Measurements from ENCODE around the gene SGSM1.

Gene SGSM1

DNA sequence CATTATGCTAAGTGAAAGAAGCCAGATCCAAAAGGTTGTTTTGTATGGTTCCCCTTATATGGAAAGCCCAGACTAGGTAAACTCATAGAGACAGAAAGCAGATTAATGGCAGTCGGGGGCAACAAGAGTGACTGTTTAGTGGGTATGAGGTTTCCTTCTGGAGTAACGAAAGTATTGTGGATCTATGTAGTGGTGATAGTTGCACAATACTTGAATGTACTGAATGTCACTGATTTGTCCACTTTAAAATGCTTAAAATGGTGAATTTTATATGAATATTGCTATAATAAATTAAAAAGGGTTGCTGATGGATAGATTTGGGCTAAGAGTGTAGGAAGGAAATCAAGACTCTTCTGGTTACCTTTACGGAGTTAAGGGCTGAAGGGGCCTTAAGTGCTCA lies 10.0 kb upstream of the SGSM1 start:
- Mint-ChIP-seq H3K9me3 (no peaks in the 10 kb centered on the region), H3K27me3 (no peaks in the 10 kb centered on the region), H3K27ac (no peak overlapping the region), H3K4me1 (no peaks in the 10 kb centered on the region), H3K4me3 (no peak overlapping the region)
- DNase-seq (no peak), ATAC-seq (no peak)

DNA sequence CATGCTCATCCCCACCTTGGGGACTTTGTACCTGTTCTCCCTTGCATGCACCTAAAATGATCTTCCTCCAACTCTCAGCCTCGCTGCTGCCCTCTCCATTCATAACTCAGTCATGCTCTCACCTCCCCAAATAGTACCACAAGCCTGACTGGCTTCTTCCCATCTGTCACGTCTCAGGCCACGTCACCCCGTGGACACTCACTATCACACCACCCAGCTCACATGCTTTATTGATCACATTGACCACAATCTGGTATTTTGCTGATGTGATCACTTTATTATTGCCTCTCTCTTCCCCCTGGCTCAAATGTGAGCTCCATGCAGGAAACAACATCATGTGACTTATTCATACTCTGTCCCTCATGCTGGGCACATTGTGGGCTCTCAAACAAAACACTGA lies 9.2 kb upstream of the SGSM1 start:
- Mint-ChIP-seq H3K27me3 (no peaks in the 10 kb centered on the region), H3K4me3 (no peak overlapping the region), H3K4me1 (no peaks in the 10 kb centered on the region), H3K9me3 (no peaks in the 10 kb centered on the region), H3K27ac (no peak overlapping the region)
- DNase-seq = no peak
- no peak for ATAC-seq

DNA sequence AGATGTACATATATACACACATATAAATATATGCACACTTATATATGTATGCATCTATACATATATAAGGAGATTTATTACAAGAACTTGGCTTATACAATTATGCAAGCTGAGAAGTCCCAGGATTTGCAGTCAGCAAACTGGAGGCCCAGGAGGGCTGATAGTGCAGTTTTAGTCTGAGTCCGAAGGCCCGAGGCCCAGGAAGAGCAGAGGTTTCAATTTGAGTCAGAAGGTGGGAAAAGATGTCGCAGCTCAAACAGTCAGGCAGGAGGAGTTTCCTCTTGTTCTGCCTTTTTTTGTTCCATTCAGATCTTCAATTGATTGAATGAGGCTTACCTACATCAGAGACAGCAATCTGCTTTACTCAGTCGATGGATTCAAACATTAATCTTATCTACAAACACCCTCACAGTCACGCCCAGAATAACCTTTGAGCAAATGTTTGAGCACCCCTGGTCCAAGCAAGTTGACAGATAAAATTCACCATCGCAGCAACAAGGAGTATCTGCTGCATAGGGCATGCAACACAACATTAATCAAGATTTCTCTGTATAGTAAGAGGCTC lies 4.0 kb upstream of the SGSM1 start:
- DNase-seq (no peak), ATAC-seq (no peak)
- no peak overlapping the region for H3K27ac Mint-ChIP-seq
- H3K9me3 Mint-ChIP-seq = no peaks in the 10 kb centered on the region
- no peak overlapping the region for H3K4me3 Mint-ChIP-seq
- H3K4me1 Mint-ChIP-seq = peaks cover 8% of the 10 kb centered on the region
- no peaks in the 10 kb centered on the region for H3K27me3 Mint-ChIP-seq

DNA sequence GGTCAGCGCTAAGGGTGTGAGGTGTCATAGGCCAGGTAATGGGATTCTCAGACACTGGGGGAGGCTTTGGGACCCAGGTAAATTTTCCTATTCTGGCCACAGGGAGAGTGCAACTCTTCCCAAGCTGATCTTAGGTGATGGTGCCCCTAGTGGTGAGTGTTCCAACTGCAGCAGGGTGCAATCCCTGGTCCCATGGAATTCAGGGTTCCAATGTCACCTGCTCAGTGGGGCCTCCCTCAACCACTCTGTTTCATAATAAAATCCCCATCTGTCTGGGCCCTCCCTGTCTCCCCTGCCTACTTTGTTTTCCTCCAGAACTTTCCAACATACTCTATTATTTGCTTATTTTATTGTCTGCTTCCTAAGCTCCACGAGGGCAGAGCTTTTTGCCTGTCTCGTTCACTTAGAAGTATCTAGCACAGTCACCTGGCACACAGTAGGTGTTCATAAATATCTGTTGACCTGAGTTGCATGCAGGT lies 2.9 kb upstream of the SGSM1 start:
- Mint-ChIP-seq H3K4me1 (peaks cover 8% of the 10 kb centered on the region), H3K27ac (no peak overlapping the region), H3K9me3 (no peaks in the 10 kb centered on the region), H3K27me3 (no peaks in the 10 kb centered on the region), H3K4me3 (no peak overlapping the region)
- ATAC-seq (no peak), DNase-seq (peak; percentile 21 to 36)

DNA sequence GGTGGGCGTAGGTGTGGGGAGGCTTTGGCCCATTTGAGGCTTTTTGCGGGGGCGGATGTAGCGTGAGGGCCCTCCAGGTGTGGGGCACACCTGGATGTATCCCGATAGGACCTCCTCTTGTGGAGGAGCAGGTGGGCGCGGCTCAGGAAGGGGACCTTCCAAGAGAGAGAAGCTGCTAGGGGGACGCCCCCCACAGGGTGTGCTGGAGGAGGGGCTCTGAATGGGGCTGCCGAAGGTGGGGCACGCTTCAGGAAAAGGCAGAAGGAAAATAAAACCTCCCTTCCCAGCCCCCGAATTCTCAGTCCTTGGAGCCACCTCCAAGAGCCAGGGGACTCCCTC lies 621 bp downstream of the SGSM1 start:
- ATAC-seq (no peak), DNase-seq (no peak)
- H3K4me3 Mint-ChIP-seq = peak overlapping the region in 1 of 2 donors; percentile 23
- no peaks in the 10 kb centered on the region for H3K9me3 Mint-ChIP-seq
- H3K27ac Mint-ChIP-seq = no peak overlapping the region
- peaks cover 12% of the 10 kb centered on the region for H3K27me3 Mint-ChIP-seq
- peaks cover 13% of the 10 kb centered on the region for H3K4me1 Mint-ChIP-seq

DNA sequence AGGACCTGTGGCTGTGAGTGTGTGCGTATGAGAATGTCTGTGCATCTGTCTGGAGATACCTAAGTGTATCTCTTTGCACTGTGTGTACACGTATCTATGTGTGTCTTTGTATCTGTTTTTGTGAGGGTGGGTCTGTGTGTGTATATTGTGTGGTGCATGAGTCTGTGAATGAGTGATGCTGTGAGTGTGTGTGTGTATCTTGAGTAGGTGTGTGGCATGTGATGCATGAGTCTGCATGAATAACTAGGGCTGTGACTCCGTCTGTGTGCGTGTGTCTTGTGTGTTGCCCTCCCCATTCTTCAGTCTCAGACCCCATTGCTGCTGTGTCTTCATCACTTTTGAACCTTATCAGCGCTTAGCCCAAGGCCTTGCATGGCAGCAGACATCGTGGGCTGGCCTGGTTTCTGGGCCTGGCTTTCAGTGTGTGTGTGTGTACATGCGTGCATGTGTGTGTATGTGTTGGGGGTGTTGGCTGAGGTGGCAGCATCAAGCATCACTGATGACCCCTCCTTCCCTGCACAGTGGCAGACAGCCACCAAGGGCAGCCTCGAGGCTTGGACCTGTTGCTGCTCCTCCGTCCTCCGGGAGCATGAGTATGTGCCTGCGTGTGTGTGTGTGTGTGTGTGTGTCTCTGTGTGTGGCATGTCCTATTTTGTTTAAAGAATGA lies 1.4 kb downstream of the SGSM1 start:
- peaks cover 12% of the 10 kb centered on the region for H3K27me3 Mint-ChIP-seq
- no peak for DNase-seq

DNA sequence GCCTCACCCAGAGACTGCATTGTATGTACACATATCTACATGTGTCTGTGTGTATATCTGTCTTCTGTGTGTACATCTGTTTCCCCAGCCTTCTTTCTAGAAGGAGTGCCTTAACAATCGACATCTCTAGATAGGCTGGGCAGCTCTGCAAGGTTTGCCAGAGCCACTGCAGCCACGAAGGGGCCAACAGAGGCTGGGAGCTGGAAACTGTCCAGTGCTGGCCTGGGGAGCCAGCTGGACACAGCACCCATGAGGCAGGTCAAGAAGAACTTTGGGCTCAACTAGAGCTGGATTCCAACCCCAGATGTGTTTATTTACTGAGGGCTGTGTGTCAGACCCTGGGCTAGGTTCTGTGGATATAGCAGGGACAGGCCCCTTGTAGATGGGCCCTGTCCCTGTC lies 3.3 kb downstream of the SGSM1 start:
- Mint-ChIP-seq H3K4me3 (no peak overlapping the region), H3K4me1 (peaks cover 12% of the 10 kb centered on the region), H3K9me3 (no peaks in the 10 kb centered on the region), H3K27me3 (peaks cover 12% of the 10 kb centered on the region), H3K27ac (no peak overlapping the region)
- DNase-seq (no peak), ATAC-seq (no peak)

More for the DNA sequence above, 1.4 kb downstream of the SGSM1 start:
- Mint-ChIP-seq H3K4me1 (peaks cover 13% of the 10 kb centered on the region), H3K27ac (no peak overlapping the region), H3K4me3 (peak overlapping the region in 1 of 2 donors; percentile 16), H3K9me3 (no peaks in the 10 kb centered on the region)
- no peak for ATAC-seq

DNA sequence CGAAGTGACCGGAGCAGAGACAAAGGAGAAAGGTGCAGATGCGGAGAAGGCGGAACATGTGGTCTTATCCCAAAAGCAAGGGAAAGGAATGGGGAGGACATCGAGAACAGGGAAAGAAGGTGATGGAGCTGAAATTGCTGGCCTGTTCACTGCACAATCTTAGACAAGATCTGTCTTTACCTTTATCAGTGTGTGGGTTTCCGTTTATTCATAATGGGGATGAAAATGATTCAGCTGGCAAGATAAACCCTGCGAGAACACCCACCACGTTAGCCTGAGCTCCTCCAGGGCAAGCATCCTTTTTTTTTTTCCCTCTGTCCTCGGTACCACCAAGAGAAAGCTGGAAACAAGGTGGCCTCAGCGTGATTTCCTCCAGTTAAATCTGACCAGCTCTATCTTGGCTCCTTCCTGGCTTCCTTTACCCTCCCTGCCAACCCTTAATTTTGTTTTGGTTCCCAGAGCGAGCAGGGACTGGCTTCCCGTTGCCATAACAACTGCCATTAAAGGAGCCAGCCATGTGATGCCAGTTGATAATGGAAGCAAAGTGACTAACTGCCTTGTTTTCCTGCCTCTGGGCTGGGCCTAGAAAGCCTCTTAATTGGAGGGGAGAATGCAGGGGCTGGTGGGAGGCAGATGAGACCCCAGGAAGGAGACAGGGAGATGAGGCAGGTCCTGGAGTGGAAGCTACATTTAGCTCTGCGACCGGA lies 4.2 kb downstream of the SGSM1 start:
- Mint-ChIP-seq H3K27ac (peak overlapping the region in 1 of 2 donors; percentile 61), H3K27me3 (peaks cover 12% of the 10 kb centered on the region), H3K9me3 (peaks cover 4 to 7% of the 10 kb centered on the region in 2 donors), H3K4me1 (peaks cover 5% of the 10 kb centered on the region), H3K4me3 (no peak overlapping the region)
- DNase-seq = no peak
- ATAC-seq = no peak

DNA sequence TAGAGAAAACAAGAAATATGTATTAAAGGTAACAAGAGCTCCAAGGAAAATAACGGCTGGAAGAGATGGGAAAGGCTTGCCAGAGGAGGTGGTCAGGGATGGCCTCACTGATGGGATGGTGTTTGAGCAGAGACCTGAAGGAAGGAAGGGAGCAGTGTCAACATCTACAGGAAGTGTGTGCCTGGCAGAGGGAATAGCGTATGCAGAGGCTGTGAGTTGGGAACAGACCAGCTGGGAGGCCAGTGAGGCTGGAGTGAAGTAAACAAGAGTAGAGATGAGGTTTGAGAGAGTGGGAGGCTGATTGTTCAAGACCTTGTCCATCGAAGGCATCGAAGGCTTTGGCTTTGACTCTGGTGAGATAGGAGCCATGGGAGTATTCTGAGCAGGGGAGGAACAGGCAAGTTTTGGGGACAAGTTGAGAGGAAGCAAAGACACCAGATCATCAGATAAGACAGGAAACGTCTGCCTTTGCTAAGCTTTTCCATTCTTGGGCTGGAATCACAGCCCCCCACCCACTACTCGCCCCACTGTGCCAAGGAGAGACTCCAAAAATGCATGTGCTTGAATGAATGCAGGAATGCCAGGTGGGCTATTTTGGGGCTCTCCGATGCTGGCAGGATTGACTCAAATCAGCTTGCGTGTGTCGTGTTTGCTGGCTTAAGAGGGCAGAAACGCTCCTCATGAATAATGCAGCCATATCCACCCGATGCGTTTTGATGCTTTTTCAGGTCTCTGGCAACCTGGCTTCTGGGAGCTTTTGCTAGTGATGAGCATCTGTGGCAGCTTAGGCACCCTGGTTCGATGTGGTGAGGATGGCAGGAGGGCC lies 7.2 kb downstream of the SGSM1 start:
- H3K4me1 Mint-ChIP-seq = peaks cover 5% of the 10 kb centered on the region
- H3K4me3 Mint-ChIP-seq = no peak overlapping the region
- ATAC-seq = no peak
- H3K27me3 Mint-ChIP-seq = peaks cover 12% of the 10 kb centered on the region
- DNase-seq = no peak
- H3K9me3 Mint-ChIP-seq = peaks cover 10 to 19% of the 10 kb centered on the region in 2 donors
- H3K27ac Mint-ChIP-seq = no peak overlapping the region

DNA sequence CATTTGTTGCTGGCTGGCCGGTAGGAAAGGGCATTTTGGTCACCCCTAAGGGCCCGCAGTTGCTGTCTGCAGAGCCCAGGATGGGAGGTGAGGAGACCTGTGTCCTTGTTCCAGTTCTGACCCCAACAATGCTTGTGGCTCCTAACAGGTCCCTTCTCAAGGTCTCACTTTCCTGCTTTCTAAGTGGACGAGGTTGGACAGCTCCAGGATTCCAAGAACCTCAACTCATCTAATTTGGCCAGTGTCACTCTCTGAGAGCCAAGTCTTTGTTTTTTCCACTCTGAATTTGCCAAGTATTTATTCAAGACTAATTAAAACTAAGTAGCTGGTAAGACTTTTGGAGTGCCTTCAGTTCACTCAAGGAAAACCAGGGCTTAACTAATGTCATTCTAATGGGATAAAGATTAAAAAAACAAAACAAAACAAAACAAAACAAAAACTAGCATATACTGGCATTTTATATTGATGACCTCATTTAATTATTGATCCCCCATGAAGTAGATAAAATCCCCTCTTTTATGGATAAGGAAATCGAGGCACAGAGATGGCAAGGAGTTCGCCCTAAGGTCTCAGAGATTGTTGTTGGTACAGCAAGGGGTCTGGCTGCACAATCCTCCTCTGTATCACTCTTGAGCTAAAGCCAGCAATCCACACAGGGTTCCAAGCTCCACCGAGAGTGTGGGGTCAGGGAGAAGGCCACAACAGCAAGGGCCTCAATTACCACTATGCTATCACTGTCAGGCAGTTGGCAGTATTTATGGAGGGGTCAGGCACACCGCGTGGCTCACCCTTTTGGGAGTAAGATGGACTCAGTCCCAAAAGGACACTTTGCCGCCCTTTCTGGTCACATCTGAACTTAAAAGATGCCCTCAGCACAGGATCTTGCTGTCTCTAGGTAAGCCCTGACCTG lies 8.1 kb downstream of the SGSM1 start:
- Mint-ChIP-seq H3K9me3 (peaks cover 10 to 19% of the 10 kb centered on the region in 2 donors), H3K4me3 (no peak overlapping the region), H3K4me1 (peaks cover 5% of the 10 kb centered on the region), H3K27me3 (peaks cover 11% of the 10 kb centered on the region), H3K27ac (no peak overlapping the region)
- ATAC-seq (no peak), DNase-seq (no peak)

DNA sequence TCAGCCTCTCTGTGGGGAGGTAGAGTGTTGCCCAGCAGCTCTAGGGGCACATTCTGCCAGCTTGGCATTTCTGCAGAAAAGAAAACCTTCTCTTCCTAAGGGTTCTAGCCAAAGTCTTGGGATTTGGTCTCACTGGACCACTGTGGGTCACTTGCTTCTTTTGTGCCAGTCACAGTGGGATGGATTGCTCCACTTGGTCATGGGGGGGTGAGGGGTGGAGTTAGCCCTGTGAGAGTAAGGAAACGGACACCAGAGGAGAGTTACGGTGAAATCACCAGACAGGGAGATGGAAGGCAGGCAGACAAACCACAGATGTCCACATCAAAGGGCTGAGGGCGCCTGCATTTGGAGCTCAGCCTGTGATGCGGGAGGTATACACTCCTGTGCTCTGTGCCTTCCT lies 10.8 kb downstream of the SGSM1 start:
- Mint-ChIP-seq H3K9me3 (peaks cover 10 to 19% of the 10 kb centered on the region in 2 donors), H3K4me3 (no peak overlapping the region), H3K4me1 (no peaks in the 10 kb centered on the region), H3K27ac (no peak overlapping the region), H3K27me3 (no peaks in the 10 kb centered on the region)
- ATAC-seq (no peak), DNase-seq (no peak)

DNA sequence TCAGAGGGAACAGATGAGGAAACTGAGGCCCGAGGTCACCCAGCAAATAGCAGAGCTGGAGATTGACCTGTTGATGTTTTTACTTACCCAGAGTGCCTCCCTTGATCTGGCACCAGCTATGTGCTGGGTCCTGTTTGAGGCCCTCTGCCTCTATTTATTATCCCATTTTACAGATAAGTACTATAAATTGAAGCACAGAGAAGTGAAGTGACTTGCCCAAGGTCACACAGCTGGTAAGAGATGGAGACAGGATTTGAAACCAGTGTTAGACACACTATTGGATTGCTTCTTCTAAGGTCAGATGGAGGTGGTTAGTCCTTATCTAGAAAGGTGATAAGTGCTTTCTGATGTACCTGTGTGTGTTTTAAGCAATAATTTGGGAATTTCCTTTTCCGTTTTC lies 13.5 kb downstream of the SGSM1 start:
- H3K4me1 Mint-ChIP-seq = no peaks in the 10 kb centered on the region
- no peaks in the 10 kb centered on the region for H3K27me3 Mint-ChIP-seq
- DNase-seq = no peak
- H3K9me3 Mint-ChIP-seq = peaks cover 10 to 19% of the 10 kb centered on the region in 2 donors
- no peak overlapping the region for H3K27ac Mint-ChIP-seq
- ATAC-seq = no peak
- no peak overlapping the region for H3K4me3 Mint-ChIP-seq

DNA sequence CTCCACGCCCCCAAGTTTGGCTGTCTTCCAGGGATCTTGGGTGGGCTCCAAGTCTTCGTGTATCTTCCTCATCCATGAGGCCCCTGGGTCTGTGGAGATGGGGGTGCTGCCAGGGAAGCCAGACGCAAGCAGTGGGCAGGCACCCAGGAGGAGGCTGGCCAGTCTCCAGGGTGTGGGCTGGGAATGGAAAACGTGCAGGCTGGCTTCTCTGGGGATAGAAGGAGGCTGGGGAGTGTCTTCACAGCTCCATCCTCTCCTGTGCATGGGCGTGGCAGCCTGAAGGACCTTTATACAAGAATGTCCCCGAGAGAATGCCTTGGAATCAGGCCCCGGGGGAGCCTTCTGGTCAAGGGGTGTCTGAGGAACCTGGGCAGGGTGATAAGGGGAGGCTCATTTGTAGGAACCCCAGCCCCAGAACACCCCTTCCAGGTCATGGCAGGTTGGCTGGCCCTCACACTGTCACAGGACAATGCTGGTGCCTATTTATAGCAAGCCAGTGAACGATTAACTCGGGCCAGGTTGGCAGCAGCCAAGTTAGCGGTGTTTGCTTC lies 14.0 kb downstream of the SGSM1 start:
- ATAC-seq (no peak), DNase-seq (no peak)
- H3K27ac Mint-ChIP-seq = no peak overlapping the region
- no peaks in the 10 kb centered on the region for H3K27me3 Mint-ChIP-seq
- no peaks in the 10 kb centered on the region for H3K4me1 Mint-ChIP-seq
- H3K4me3 Mint-ChIP-seq = no peak overlapping the region
- H3K9me3 Mint-ChIP-seq = peaks cover 8 to 15% of the 10 kb centered on the region in 2 donors

DNA sequence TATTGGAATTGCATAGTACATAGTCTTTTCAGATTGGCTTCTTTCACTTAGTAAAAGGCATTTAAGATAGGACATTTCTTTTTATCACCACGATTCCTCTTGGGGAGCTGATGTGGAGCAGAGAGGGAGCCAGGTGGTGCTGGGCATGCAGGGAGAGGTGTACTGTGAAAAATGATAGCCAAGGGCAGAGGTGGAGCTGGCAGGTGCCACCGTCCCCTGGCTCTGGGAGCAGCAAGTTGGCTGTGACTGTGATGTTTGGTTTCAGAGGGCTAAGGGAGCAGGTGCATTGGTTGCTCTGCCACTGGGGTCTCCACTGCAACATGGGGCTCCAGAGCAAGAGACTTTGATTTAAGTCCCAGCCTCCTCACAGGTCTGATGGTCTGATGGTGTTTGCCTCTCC lies 16.5 kb downstream of the SGSM1 start:
- Mint-ChIP-seq H3K27me3 (no peaks in the 10 kb centered on the region), H3K4me1 (no peaks in the 10 kb centered on the region), H3K27ac (no peak overlapping the region), H3K4me3 (no peak overlapping the region), H3K9me3 (no peaks in the 10 kb centered on the region)
- DNase-seq = no peak
- ATAC-seq = no peak

DNA sequence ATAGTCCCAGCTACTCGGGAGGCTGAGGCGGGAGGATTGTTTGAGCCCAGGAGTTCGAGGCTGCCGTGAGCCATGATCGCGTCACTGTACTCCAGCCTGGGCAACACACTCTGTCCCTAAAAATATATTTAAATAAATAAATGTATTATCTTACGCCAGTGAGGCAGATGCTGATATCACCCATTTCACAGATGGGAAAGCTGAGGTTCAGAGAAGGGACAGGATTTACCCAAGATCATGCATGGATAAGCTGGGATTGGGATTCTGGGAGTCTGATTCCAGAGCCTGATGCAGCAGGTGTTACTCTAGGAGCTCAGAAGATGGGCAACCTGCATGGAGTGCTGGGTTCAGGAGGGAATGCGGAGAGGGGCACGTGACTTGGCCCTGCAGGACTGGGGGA lies 17.8 kb downstream of the SGSM1 start:
- H3K27ac Mint-ChIP-seq = no peak overlapping the region
- no peaks in the 10 kb centered on the region for H3K9me3 Mint-ChIP-seq
- no peak for DNase-seq
- ATAC-seq = no peak
- H3K4me1 Mint-ChIP-seq = no peaks in the 10 kb centered on the region
- no peak overlapping the region for H3K4me3 Mint-ChIP-seq
- no peaks in the 10 kb centered on the region for H3K27me3 Mint-ChIP-seq
